ENCODE measurements around the gene ZNF487. TPM values are rescaled to one million over a fixed set of nuclear protein-coding genes. Genes with fewer than 3 reads are reported as not detected.

ZNF487 gene
- total and polyA plus RNA-seq, 2 of the 13 experiments (the other 11 are each of a cell fraction or from before 2014, with no cell fraction given) = 7.4 to 8.8 TPM

- TF ChIP-seq CENPBD1 (CRISPR knock-in tag; IDR thresholded peaks at IDR 0.05; ENCODE audit: borderline replicate concordance, low read depth) (no peak), ZNF782 (CRISPR knock-in tag; IDR thresholded peaks at IDR 0.05; ENCODE audit: borderline replicate concordance) (peak; percentile 81; the same call in 1 of the 2 replicates), CEBPG (CRISPR knock-in tag; IDR thresholded peaks at IDR 0.05) (no peak), SMARCE1 (IDR thresholded peaks at IDR 0.05; ENCODE audit: borderline replicate concordance) (no peak), RAD51 (IDR thresholded peaks at IDR 0.05; ENCODE audit: borderline replicate concordance) (no peak), DMAP1 (CRISPR knock-in tag; IDR thresholded peaks at IDR 0.05) (peak; percentile 88), ZNF513 (CRISPR knock-in tag; conservative IDR thresholded peaks at IDR 0.05) (no peak), ZNF775 (CRISPR knock-in tag; IDR thresholded peaks at IDR 0.05; ENCODE audit: borderline replicate concordance) (no peak), ZNF614 (CRISPR knock-in tag; IDR thresholded peaks at IDR 0.05; ENCODE audit: borderline replicate concordance) (peak; percentile 60; the same call in 1 of the 2 replicates), PCBP1 (IDR thresholded peaks at IDR 0.05; ENCODE audit: borderline replicate concordance, low read depth, low read length) (no peak), ZFP41 (CRISPR knock-in tag; IDR thresholded peaks at IDR 0.05; ENCODE audit: borderline replicate concordance) (no peak), ZKSCAN8 (CRISPR knock-in tag; IDR thresholded peaks at IDR 0.05; ENCODE audit: borderline replicate concordance) (peak; percentile 70; the same call in 1 of the 2 replicates), ZBTB46 (CRISPR knock-in tag; IDR thresholded peaks at IDR 0.05; ENCODE audit: borderline replicate concordance) (no peak), POLR2G (IDR thresholded peaks at IDR 0.05; ENCODE audit: low read depth, low read length) (peak; percentile 83), RNF2 (conservative IDR thresholded peaks at IDR 0.05; ENCODE audit: low read depth) (0 out of 2 replicates have a peak, but pooled peaks have one; percentile 23), ZBTB8A (CRISPR knock-in tag; IDR thresholded peaks at IDR 0.05; ENCODE audit: borderline replicate concordance, low read depth) (no peak), ZNF317 (CRISPR knock-in tag; IDR thresholded peaks at IDR 0.05) (no peak), ZNF362 (CRISPR knock-in tag; IDR thresholded peaks at IDR 0.05; ENCODE audit: borderline replicate concordance) (peak; percentile 8; the same call in 1 of the 2 replicates), PTBP1 (IDR thresholded peaks at IDR 0.05; ENCODE audit: low read depth, low read length, poor library complexity, severe bottlenecking) (no peak), FOXM1 (CRISPR knock-in tag; IDR thresholded peaks at IDR 0.05) (no peak)
Measured at GRCh38 chr10:43436291-43437140, at the start of gene ZNF487 (continued).

All from HepG2 (cell line).